Limb (tissue), 2 donors: ENCODE measurements around the gene MACROD2.
"Not testable (repeated sequence)": the region's sequence is repeated elsewhere in the genome, so short reads cannot be mapped to it uniquely, and the experiment has no call there.

ENCODE experiments used
- DNase-seq, 2 donors: peaks; one replicate each; pipeline ENCODE4 v3.0.0-alpha.2; 2016; ENCODE audit errors: extremely low spot score in 2 of 2

MACROD2 gene

GRCh38 chr20:15320941-15321340 is 1325.6 kb downstream of the MACROD2 start:
- DNase-seq: no peak

DNA sequence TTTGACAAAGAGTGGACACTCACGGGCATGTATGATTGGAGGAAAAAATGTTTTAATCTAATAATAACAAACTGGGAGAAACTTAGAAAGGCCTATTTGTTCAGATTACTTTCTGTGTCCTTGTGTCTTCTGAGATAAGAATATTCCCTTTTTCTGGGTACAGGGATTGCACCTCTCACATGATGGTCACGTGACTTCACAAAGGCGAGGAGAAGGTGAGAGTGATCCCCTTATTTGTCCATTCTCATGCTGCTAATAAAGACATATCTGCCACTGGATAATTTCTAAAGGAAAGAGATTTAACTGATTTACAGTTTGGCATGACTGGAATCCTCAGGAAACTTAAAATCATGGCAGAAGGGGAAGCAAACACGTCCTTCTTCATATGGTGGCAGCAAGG is 1331.8 kb downstream of the MACROD2 start:
- DNase-seq: no peak

GRCh38 chr20:15328084-15328483 is 1332.8 kb downstream of the MACROD2 start:
- DNase-seq: no peak

DNA sequence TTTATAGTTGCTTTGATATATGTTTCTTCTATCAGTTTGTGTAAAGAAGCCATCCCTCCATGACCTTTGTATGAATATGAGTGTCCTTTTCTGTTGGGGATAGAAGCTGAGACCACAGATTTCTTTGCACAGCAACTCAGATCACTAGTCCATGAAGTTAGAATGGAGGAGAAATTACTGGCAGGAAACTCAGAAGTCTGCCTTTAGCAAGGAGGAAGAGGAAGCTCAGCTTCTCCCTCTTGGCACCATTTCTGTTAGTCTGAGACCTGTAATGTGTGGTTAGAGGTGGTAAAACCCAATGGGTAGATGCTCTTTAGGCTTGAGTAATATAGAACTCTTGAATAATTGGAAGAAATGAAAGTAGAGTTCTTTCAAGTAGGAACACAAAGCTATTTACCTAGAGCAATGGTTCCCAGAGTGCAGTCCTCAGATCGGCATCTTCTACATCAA is 1337.4 kb downstream of the MACROD2 start:
- DNase-seq: no peak

DNA sequence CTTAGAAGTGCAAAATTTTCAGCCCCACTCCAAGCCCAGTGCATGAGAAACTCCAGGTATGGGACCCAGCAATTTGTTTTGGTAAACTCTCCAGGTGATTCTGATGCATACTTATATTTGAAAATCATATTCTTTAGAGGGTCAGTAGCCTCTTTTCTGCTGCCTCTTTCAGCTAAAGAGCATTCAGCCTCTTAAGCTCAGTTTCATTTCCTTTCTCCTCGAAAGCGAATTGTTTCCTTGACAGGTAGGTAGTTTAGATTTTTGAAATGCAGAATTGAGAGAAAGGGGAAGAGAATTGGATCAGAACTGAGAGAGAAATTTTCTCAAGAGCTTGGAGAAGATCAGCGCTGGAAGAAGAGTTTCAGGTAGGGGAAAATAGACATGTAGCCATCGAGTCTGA is 1337.9 kb downstream of the MACROD2 start:
- no peak for DNase-seq

DNA sequence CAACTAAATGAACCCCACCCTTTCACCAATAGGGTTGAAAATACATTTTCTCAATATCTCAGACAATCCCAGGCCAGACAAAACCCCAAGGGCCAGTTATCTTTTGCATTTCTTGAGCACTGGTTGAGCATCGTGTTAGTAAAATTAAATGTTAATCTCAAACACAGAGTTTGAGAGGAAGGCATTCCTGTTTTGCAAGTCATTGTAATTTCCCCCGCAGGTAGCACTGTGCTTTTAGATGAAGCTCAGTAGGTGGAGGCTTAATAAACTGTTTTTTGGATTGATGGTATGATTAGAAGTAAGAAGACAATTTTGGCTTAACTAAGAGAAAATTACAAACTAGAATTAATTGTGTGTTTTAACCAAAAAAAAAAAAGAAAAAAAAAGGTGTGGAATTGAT is 1340.7 kb downstream of the MACROD2 start:
- DNase-seq: no peak

- no peak for DNase-seq
Observed at GRCh38 chr20:15336536-15336935, 1341.2 kb downstream of the MACROD2 start.

GRCh38 chr20:15339264-15339663 is 1343.9 kb downstream of the MACROD2 start:
- no peak for DNase-seq

DNA sequence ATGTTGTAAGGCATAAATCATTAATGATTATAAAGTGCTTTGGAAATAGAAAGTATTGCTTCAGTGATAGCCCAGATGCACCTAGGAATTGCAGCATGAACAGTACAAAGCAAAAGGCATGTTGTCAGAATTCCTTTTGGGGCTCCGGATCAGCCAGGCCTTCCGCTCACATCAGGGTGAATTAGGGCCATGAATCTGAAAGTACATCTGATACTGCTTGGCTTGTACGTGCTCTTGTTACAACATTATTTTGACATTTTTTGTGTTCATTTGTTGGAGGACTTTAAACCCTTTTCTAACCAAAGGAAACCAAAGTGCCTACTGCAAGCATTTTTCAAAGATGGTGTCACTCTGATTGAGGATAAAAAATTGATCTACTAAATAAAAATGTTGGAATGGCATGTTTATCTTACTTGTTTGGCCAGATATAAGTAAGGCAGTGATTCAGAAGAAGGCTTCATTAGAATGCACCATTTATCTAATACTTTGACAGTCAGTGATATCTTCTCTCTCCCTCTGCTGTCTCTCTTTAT is 1347.7 kb downstream of the MACROD2 start:
- no peak for DNase-seq

- no peak for DNase-seq
Observed at GRCh38 chr20:15345287-15345686, 1350.0 kb downstream of the MACROD2 start.

DNA sequence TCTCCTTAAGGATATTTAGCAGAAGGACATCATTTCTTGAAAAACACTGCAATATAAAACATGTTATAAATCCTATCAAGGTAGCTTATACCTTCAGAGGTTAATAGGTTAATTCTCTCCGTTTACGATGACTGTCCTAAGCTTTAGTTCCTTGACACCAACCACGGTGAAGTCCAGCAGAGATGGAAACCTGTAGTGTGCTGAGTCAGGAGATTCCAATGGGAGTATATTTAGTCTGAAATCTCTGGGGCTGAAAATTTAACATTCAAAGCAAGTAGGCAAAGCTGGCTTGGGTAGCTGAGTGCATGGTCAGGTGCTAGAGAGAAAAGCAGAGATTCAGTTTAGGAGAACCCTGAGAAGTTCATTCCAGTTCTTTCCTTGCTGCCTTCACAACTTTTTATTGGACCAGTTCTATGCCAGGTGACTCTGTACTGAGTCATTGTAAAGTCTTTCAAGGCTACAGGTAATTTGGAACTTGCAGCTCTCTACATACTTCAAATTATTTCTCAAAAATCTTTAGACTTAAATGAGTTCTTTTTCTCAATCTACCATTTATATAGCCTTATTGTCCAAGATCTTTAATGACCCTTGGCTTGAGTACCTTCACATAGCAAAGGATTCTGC is 1351.5 kb downstream of the MACROD2 start:
- DNase-seq: no peak

- DNase-seq: no peak
Observed at GRCh38 chr20:15359056-15359455, 1363.7 kb downstream of the MACROD2 start.

- no peak for DNase-seq
Observed at GRCh38 chr20:15362849-15363248, 1367.5 kb downstream of the MACROD2 start.

DNA sequence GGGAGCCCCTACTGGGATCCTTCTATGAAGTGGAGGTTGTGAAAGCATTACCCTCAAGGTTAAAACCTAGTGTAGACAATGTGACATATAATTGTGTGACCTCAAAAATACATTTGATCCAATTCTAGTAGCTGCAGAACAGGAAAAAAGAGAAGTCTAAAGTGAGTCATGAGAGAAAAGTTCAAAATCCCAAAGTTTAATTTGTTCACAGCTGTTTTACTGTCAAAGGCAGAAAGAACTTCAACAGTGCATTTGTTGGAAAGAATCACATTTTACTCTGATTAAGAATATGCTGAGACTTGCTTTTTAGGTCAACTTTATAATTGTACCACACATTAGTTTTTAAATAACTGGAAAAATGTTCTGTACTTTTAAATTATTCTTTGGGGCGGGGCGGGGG is 1369.5 kb downstream of the MACROD2 start:
- no peak for DNase-seq

GRCh38 chr20:15370370-15370769 is 1375.1 kb downstream of the MACROD2 start:
- no peak for DNase-seq

DNA sequence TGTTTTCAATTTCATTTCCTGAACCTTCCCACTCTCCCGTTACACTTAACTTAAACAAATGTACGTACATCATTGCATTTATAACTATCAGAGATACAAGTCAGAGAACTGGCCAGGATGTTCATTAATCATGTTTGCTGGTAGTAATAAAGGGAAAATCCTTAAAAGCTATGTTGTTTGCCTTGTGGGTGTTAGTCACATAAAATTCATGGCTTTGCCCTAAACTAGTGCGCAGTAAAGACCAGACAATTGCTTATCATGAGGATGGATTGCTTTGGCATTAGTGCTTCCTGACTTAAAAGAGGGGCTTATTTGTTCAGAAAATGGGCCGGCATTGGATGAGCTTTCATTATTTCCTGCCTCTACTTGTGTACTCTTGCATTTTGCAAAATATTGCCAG is 1379.4 kb downstream of the MACROD2 start:
- DNase-seq: no peak

GRCh38 chr20:15375836-15376235 is 1380.5 kb downstream of the MACROD2 start:
- DNase-seq: no peak

GRCh38 chr20:15377603-15378002 is 1382.3 kb downstream of the MACROD2 start:
- DNase-seq: not testable (repeated sequence)

DNA sequence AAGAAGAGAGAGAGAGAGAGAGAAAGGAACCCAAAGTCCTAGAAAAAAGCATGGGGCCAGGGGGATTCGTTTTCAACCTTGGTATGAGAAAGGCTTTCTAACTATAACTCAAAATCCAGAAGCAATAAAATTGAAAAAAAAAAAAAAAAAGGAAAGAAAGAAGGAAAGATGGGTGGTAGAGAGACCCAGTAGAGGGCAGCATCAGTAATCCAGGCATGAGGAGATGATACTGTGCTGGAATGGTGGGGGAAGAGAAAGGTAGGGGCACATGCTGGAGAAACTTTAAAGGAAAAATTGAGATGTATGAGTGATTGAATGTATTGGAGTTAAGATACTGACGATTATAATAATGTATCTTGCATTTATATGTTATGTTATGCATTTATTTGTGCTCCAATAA is 1382.8 kb downstream of the MACROD2 start:
- DNase-seq: no peak

DNA sequence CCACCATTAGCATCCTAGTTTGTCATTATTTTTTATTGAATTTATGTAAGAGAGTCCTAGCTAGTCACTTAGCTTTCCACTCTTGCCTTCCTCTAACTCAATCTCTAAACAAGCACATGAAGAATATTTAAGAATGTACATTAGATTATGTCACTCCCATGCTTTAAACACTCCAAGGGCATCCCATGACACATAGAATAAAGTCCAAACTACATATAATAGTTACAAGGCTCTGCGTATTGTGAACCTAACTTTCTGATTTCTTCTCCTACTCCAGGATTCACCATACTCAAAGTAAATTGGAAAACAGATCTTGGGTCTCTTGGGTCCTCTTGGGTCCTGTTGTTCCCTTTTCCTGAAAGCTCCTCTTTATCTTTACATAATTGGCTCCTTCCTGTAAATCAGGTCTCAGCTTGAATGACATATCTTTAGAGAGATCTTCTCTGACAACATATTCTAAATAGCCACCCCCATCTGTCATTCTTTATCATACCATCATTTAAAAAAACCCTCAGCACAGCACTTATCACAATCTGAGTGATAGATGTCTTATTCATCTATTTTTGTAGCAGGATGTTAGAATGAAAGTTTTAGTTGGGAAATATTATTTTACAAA is 1384.5 kb downstream of the MACROD2 start:
- DNase-seq: no peak

DNA sequence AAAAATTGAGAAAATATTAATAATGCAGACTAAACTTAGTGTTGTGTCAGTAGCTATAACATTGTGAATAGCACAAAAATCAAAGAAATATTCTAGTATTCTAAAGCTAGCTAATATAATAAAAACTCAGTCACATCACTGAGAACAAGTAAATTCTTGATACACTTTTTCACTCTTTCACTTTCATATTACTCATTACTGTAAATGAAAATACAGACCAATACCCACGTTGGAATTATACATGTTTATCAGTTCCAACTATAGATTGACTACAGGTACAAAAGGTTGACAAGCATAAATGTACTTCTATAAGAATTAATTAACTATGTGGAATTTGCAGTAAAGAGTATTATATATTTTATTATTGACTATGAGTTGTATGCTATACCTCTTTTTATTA is 1385.5 kb downstream of the MACROD2 start:
- no peak for DNase-seq

DNA sequence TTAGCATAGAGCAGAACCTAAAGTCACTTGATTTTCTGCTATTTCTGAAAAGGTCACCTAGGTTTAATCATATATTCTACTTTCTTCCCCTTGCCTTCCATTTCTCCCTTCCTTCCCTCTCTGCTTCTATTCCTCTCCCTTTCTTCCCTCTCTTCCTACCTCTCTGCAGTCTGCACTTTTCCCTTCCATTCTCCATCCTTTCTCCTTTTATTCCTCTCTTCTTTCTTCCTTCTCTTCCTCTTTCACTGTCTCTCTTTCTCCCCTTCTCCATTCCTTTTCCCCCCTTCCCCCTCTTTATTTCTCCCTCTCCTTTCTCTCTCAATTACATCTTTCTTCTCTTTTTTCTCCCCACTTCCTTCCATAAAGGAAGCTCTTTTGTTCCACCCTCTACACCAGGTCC is 1391.9 kb downstream of the MACROD2 start:
- no peak for DNase-seq

DNA sequence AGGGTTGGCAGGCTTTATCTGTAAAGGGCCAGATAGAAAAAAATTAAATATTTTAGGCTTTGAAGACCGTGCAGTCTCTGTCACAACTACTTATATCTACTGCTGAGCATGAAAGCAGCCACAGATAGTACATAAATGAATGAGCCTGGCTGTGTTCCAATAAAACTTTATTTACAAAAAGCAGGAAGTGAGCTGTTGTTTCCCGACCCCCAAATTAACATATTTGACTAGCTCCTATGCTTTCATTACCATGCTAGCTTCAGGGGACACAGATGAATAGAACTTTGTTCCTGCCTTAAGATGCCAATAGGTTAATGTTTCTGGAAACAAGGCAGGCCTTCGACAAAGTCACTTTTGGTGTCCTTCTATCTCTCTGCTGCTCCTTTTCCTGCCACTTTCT is 1400.1 kb downstream of the MACROD2 start:
- DNase-seq: no peak
